Prostate gland (tissue), 2 donors: ENCODE results near the gene BCL2L12.

ENCODE experiments used
- POLR2A ChIP-seq: fragments of 450-650 bp; IDR thresholded peaks from one replicate; pipeline ENCODE4 v1.6.1; 2016; ENCODE audit warnings: antibody characterized with exemption, mild to moderate bottlenecking
- TF ChIP-seq, protein P1 (sequence below), 4 experiments: fragments of 200-600 bp in 2 of 4; fragments of 450-650 bp in 2 of 4; sonication (generic) in 2 of 4; IDR thresholded peaks; 1 replicate in 3 of 4; 2 replicates in 1 of 4; pipeline ENCODE4 v1.5.1; 2016 to 2019; ENCODE audit warnings: antibody characterized with exemption in 4 of 4, mild to moderate bottlenecking in 2 of 4, moderate library complexity in 2 of 4

DNA sequence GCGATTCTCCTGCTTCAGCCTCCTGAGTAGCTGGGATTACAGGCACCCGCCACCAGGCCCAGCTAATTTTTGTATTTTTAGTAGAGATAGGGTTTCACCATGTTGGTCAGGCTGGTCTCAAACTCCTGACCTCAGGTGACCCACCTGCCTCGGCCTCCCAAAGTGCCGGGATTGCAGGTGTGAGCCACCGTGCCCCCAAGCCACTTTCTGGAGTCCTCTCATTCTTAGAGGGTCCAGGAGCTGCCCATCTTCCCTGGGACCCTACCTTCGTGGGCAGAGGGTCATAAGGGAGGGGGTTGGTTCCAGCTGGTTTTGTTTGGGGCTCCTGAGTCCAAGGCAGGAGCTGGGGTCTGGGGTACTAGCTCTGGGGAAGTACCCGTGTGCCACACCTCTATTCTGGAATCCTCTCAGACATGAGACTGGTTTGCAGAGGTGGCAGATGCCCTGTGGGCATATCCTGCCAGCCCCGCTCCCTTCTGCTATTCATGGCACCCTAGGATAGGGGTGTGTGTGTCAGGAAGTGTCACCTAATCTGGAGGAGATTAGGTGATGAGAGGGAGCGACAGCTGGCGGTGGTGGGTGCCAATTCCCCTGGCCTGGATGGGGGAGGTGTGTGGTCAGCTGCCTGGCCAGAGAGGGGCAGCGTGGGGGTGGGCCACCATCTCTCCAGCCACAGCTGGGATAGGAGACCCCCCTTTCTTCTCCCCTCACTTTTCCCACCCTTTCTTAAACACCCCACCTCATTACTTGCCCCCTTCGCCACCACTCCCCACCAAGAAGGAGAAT lies 13.4 kb downstream of the BCL2L12 start:
- TF ChIP-seq, protein P1, sequence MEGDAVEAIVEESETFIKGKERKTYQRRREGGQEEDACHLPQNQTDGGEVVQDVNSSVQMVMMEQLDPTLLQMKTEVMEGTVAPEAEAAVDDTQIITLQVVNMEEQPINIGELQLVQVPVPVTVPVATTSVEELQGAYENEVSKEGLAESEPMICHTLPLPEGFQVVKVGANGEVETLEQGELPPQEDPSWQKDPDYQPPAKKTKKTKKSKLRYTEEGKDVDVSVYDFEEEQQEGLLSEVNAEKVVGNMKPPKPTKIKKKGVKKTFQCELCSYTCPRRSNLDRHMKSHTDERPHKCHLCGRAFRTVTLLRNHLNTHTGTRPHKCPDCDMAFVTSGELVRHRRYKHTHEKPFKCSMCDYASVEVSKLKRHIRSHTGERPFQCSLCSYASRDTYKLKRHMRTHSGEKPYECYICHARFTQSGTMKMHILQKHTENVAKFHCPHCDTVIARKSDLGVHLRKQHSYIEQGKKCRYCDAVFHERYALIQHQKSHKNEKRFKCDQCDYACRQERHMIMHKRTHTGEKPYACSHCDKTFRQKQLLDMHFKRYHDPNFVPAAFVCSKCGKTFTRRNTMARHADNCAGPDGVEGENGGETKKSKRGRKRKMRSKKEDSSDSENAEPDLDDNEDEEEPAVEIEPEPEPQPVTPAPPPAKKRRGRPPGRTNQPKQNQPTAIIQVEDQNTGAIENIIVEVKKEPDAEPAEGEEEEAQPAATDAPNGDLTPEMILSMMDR (IDR thresholded peaks at IDR 0.05), result no peak
- TF ChIP-seq POLR2A, result no peak
